HUES48 (cell line): ENCODE results near the gene CBR1.
A peak's percentile ranks its signal among the peaks of the same experiment; 100 is the strongest.
"Not testable (repeated sequence)": the region's sequence is repeated elsewhere in the genome, so short reads cannot be mapped to it uniquely, and the experiment has no call there.

ENCODE experiments used
- H3K27ac ChIP-seq: one replicate; pipeline ENCODE4 v1.7.0; 2013; ENCODE audit warnings: low read depth, low read length, inconsistent platforms
- H3K27me3 ChIP-seq: 2 replicates; pipeline ENCODE4 v1.6.1; 2013; ENCODE audit warnings: mild to moderate bottlenecking, low read length; ENCODE audit not compliant: control insufficient read depth, insufficient read depth
- H3K36me3 ChIP-seq: 2 replicates; pipeline ENCODE4 v1.6.1; 2013; ENCODE audit warnings: low read length; ENCODE audit not compliant: control insufficient read depth, insufficient read depth
- H3K4me1 ChIP-seq: 2 replicates; pipeline ENCODE4 v1.6.1; 2013; ENCODE audit warnings: mild to moderate bottlenecking, low read length; ENCODE audit not compliant: control insufficient read depth, insufficient read depth
- H3K4me3 ChIP-seq: 2 replicates; pipeline ENCODE4 v1.5.1; 2013; ENCODE audit warnings: mild to moderate bottlenecking, low read depth, low read length
- H3K9ac ChIP-seq: 2 replicates; pipeline ENCODE4 v1.6.1; 2013; ENCODE audit warnings: mild to moderate bottlenecking, low read depth, low read length, moderate library complexity
- H3K9me3 ChIP-seq: 2 replicates; pipeline ENCODE4 v1.6.1; 2013; ENCODE audit warnings: low read length; ENCODE audit not compliant: control insufficient read depth, insufficient read depth

The CBR1 gene

DNA sequence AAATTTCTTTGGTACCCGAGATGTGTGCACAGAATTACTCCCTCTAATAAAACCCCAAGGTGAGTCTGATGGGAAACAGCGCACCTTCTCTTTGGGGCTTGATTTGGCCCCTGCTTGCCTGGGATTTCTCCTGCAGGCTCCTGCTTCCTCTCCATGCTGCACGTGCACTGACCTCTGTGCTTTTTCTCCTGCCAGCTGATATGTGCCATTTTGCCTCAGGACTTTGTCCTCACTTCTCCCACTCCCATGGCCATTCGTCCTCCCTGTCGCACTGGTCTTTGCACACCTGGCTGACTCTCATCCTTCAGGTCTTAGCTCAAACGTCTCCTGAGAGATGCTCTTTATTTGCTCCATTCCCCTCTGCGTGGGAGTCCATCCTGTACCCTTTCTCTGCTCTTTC, 1.2 kb downstream of the CBR1 start:
- no peak overlapping the region for H3K27ac ChIP-seq
- peaks cover 34% of the 10 kb centered on the region; the same call in 1 of the 2 replicates for H3K4me1 ChIP-seq
- H3K27me3 ChIP-seq = peaks cover 5% of the 10 kb centered on the region; the same call in 1 of the 2 replicates
- H3K4me3 ChIP-seq = peak overlapping the region; percentile 78; the same call in 1 of the 2 replicates
- peaks cover 15% of the 10 kb centered on the region for H3K9me3 ChIP-seq
- H3K36me3 ChIP-seq = peaks cover 27% of the 10 kb centered on the region
- no peak overlapping the region for H3K9ac ChIP-seq

DNA sequence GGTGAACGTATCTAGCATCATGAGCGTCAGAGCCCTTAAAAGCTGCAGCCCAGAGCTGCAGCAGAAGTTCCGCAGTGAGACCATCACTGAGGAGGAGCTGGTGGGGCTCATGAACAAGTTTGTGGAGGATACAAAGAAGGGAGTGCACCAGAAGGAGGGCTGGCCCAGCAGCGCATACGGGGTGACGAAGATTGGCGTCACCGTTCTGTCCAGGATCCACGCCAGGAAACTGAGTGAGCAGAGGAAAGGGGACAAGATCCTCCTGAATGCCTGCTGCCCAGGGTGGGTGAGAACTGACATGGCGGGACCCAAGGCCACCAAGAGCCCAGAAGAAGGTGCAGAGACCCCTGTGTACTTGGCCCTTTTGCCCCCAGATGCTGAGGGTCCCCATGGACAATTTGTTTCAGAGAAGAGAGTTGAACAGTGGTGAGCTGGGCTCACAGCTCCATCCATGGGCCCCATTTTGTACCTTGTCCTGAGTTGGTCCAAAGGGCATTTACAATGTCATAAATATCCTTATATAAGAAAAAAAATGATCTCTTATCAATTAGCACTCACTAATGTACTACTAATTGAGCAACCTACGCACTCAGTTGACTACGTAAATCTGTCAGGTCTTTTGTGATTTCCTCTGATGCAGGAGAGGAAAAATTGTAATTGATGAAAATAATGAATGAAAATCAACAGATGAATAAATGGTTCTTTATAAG, 2.8 kb downstream of the CBR1 start:
- H3K4me3 ChIP-seq = no peak overlapping the region
- H3K27ac ChIP-seq = no peak overlapping the region
- H3K9me3 ChIP-seq = peaks cover 15% of the 10 kb centered on the region
- peaks cover 5% of the 10 kb centered on the region; the same call in 1 of the 2 replicates for H3K27me3 ChIP-seq
- H3K36me3 ChIP-seq = peaks cover 27% of the 10 kb centered on the region
- peaks cover 34% of the 10 kb centered on the region; the same call in 1 of the 2 replicates for H3K4me1 ChIP-seq
- no peak overlapping the region for H3K9ac ChIP-seq

DNA sequence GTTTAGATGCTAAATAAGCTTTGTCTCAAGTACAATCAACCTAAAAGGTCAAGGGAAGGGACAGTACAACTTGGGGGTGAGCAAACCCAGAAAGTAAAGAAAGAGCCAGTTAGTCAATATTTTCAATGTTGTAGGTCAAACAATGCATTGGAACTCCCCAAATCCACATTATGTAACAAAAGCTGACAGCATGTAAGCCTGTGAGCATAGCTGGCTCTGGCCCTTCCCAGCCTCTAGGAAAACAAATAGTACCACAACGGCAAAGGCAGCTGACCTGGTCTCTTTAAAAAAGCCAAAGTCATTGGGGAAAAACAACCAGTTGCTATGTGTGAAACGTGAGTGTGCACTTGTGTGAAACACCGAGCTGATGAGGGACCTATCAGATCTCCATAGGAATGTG, 3.4 kb downstream of the CBR1 start:
- Histone ChIP-seq H3K4me1 (peaks cover 34% of the 10 kb centered on the region; the same call in 1 of the 2 replicates), H3K9me3 (peaks cover 11% of the 10 kb centered on the region), H3K27me3 (peaks cover 5% of the 10 kb centered on the region; the same call in 1 of the 2 replicates), H3K36me3 (peaks cover 27% of the 10 kb centered on the region), H3K9ac (no peak overlapping the region), H3K4me3 (no peak overlapping the region), H3K27ac (no peak overlapping the region)

DNA sequence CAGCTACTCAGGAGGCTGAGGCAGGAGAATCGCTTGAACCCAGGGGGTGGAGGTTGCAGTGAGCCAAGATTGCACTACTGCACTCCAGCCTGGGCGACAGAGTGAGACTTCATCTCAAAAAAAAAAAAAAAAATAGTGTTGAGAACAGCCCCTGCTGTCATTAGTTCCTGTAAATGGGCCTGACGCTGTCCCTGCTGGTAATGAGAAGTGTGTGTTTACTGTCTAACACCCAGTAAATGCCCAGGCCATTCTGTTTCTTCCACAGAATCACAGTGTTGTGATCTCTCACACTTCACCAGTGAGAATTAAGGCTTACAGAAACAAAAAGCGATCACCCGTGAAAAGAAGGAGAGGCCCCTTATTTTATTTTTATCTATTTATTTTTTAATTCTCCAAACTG, 4.1 kb downstream of the CBR1 start:
- not testable (repeated sequence) for H3K9ac ChIP-seq, H3K4me3 ChIP-seq, H3K27ac ChIP-seq, H3K9me3 ChIP-seq, H3K27me3 ChIP-seq
- Histone ChIP-seq H3K4me1 (peaks cover 34% of the 10 kb centered on the region; the same call in 1 of the 2 replicates), H3K36me3 (peaks cover 27% of the 10 kb centered on the region)

DNA sequence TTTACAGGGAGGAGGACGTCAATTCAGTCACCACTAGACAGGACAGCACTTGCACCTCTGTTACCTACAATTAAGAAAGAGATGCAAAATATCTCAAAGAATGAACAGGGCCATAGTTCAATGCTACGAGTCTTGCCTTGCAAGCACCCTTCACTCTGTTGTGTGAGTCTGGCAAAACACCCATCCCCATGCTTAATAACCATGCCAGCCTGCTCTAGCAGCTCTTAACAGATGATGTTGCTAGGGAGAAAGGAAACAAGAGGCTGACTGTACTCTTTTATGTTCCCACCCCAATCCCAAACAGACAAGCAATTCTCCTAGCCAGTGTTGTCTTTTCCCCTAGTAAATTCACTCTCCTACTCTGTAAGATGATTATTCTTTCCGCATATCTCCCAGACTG, 5.3 kb downstream of the CBR1 start:
- no peaks in the 10 kb centered on the region for H3K27me3 ChIP-seq
- H3K36me3 ChIP-seq = peaks cover 27% of the 10 kb centered on the region
- no peak overlapping the region for H3K9ac ChIP-seq
- no peak overlapping the region for H3K4me3 ChIP-seq
- H3K9me3 ChIP-seq = no peaks in the 10 kb centered on the region
- H3K4me1 ChIP-seq = peaks cover 34% of the 10 kb centered on the region; the same call in 1 of the 2 replicates
- H3K27ac ChIP-seq = peak overlapping the region; percentile 11

DNA sequence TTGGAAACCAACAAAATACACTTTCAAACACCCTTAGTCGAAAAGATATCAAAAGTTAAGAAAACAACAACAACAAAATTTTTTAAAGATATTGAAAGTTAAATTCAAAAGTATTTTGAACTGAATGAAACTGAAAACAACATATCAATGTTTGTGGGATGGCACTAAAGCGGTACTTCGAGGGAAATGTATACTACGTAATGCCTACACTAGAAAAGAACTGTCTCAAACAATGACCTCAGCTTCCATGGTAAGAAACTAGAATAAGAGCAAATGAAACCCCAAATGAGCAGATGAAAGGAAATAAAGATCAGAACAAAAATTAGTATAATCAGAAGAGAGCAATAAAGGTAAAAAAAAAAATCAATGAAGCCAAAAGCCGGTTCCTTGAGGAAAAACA, 6.1 kb downstream of the CBR1 start:
- H3K4me3 ChIP-seq = no peak overlapping the region
- H3K4me1 ChIP-seq = peaks cover 34% of the 10 kb centered on the region; the same call in 1 of the 2 replicates
- H3K9me3 ChIP-seq = no peaks in the 10 kb centered on the region

DNA sequence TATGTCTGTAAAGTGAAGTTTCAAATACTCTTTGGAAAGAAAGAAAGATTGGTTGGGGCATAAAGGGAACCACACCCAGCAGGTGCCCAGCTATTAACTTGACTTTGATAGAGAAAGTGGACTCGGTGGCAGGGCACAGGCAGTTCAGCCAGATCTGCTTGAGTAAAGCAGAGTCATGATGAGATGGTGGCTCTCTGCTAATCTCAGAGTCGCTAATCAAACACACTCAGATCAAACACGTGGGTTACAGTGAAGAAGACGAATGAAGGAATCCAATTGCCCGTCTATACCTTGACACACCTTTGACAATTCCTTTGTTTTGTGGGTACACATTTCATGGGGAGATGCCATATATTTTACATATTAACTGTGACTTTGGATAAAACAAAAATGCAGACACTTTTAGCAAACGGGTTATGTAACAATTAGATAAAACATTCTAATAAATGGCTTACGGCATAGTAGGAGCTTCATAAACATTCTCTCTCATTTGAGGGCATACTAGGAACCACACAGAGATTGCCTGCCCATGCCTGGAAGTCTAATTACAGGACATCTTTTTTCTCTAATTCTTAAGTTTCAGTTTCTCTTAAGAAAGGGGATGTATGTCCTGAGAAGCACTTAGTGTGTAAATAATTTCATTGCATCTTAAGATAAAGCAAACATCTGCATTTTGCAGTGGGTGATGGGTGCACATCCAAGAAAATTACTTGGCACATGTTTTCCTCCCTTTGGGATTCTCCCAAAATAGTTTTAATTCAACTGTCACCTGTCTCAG, 7.2 kb downstream of the CBR1 start:
- Histone ChIP-seq H3K9me3 (no peaks in the 10 kb centered on the region), H3K36me3 (peaks cover 16% of the 10 kb centered on the region), H3K9ac (no peak overlapping the region), H3K4me3 (no peak overlapping the region), H3K4me1 (peaks cover 23% of the 10 kb centered on the region; the same call in 1 of the 2 replicates), H3K27me3 (no peaks in the 10 kb centered on the region), H3K27ac (no peak overlapping the region)

More for the DNA sequence above, 6.1 kb downstream of the CBR1 start:
- H3K27me3 ChIP-seq = no peaks in the 10 kb centered on the region
- H3K9ac ChIP-seq = no peak overlapping the region
- H3K36me3 ChIP-seq = peaks cover 27% of the 10 kb centered on the region
- H3K27ac ChIP-seq = no peak overlapping the region

DNA sequence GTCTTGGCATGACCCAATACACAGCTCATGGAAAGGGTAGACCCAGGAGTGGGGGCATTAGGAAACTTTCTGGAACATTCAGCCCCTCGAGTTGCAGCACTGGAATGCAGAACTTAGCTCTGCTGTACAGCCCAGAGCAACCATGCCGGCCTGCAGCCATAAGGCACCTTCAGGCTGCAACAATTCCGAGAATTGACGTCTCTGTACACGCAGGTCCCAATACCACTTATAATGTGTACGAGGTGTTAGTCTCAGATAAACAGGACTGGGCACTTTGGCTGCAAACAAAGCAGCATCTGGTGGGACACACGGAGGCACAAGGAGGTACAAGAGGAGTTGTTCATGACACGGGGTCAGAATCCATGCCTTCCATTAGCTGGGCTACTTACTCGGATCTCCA, 7.9 kb downstream of the CBR1 start:
- no peak overlapping the region for H3K9ac ChIP-seq
- H3K27me3 ChIP-seq = no peaks in the 10 kb centered on the region
- peaks cover 9% of the 10 kb centered on the region for H3K36me3 ChIP-seq
- H3K27ac ChIP-seq = no peak overlapping the region
- peaks cover 19% of the 10 kb centered on the region; the same call in 1 of the 2 replicates for H3K4me1 ChIP-seq
- H3K4me3 ChIP-seq = no peak overlapping the region
- no peaks in the 10 kb centered on the region for H3K9me3 ChIP-seq

DNA sequence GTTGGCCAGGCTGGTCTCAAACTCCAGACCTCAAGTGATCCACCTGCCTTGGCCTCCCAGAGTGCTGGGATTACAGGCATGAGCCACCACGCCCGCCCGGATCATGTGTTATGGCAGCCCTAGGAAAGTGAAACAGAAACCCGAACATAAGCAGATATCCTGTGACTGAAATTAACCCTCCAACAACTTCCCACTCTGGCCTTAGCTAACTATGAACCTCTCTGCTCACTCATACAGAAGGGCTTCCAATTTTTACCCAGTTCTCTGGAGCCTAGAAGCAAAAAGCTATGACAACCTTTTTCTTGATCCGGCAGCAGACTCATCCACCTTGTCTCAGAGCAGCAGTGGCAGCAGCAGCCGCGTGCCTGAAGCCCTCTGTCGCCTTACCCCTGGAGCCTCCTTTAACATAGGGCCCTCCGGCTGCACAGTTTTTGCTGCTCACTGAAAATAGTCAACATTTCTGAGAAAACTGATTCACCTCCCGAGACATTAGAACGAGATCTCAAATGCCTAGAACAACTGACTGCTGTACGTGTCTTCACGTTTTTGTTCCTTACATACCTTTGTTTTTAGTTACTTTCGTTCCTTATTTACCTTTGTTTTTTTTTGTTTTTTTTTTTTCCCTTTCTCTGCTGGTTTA, 9.3 kb downstream of the CBR1 start:
- Histone ChIP-seq H3K9me3 (no peaks in the 10 kb centered on the region), H3K4me3 (no peak overlapping the region), H3K4me1 (peaks cover 12% of the 10 kb centered on the region; the same call in 1 of the 2 replicates)

DNA sequence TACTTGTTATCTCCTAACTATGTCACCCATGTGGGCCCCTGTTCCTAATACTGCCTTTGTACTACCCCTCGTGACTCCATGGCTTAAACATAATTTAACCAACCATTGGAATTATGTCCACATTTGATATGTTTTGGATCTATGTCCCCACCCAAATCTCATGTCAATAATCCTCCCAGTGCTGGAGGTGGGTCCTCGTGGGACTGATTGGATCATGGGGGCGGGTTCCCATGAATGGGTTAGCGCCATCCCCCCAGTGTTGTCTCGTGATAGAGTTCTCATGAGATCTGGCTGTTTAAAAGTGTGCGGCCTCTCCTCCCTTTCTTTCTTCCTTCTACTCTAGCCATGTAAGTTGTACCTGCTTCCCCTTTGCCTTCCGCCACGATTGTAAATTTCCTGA, 9.8 kb downstream of the CBR1 start:
- H3K4me3 ChIP-seq = no peak overlapping the region
- no peak overlapping the region for H3K27ac ChIP-seq
- H3K4me1 ChIP-seq = peaks cover 10% of the 10 kb centered on the region; the same call in 1 of the 2 replicates
- no peaks in the 10 kb centered on the region for H3K9me3 ChIP-seq
- H3K27me3 ChIP-seq = no peaks in the 10 kb centered on the region
- H3K9ac ChIP-seq = no peak overlapping the region
- no peaks in the 10 kb centered on the region for H3K36me3 ChIP-seq

More for the DNA sequence above, 9.3 kb downstream of the CBR1 start:
- Histone ChIP-seq H3K36me3 (no peaks in the 10 kb centered on the region), H3K27me3 (no peaks in the 10 kb centered on the region), H3K9ac (no peak overlapping the region), H3K27ac (no peak overlapping the region)
